GM12878 (cell line): ENCODE results near the gene GALNT17. TPM values are rescaled to one million over a fixed set of nuclear protein-coding genes. Genes with fewer than 3 reads are reported as not detected.

ENCODE experiments used
- ATAC-seq: fragments of 200-7000 bp; cut with Tn5 transposase; 3 replicates; pipeline ENCODE4 v1.9.1; 2020; ENCODE audit warnings: mild to moderate bottlenecking, moderate library complexity
- BruUV-seq: library from RNA; stranded (reverse); fragments of 400-500 nt; replicated peaks from 2 replicates; lab custom pipeline; 2021; lab: Mats Ljungman, UMichigan
- CTCF ChIA-PET: fragments of 300-600 bp; sonication (Branson Sonifier 250); formaldehyde crosslinking; extraction: SDS; loops from one replicate; lab custom pipeline; 2021; ENCODE audit warnings: inconsistent platforms; lab: Yijun Ruan, JAX
- POLR2A ChIA-PET: fragments of 350-600 bp; formaldehyde crosslinking; extraction: SDS; loops from one replicate; lab custom pipeline; 2021; ENCODE audit warnings: inconsistent platforms; lab: Charles Lee
- RAD21 ChIA-PET: fragments of 300-600 bp; sonication (Branson Sonifier 250); formaldehyde crosslinking; loops from one replicate; lab custom pipeline; 2023; ENCODE audit warnings: antibody characterized with exemption; ENCODE audit not compliant: unreplicated experiment; lab: Charles Lee
- SMC1A ChIA-PET: fragments of 300-600 bp; sonication (Branson Sonifier 250); formaldehyde crosslinking; loops from one replicate; lab custom pipeline; 2023; ENCODE audit not compliant: unreplicated experiment, uncharacterized antibody; lab: Charles Lee
- DNase-seq: peaks from one replicate; pipeline ENCODE4 v3.0.0-alpha.2; 2011; ENCODE audit warnings: low read depth, low spot score
- FAIRE-seq: peaks from 3 replicates; lab custom pipeline; 2011; peaks lifted over from hg19 to GRCh38; lab: Jason Lieb, UNC
- H2AFZ ChIP-seq: 2 replicates; pipeline ENCODE4 v1.6.0; 2011; ENCODE audit warnings: low read depth, low read length, control low read depth; ENCODE audit not compliant: control insufficient read depth
- H3K27ac ChIP-seq: 2 replicates; pipeline ENCODE4 v1.5.1; 2011; ENCODE audit warnings: control low read depth; ENCODE audit not compliant: control insufficient read depth, insufficient read depth
- H3K27me3 ChIP-seq, 2 experiments: replicated peaks in 1 of 2; 2 replicates each; pipeline versions ENCODE4 v1.6.0 to v1.6.1; 2011; ENCODE audit warnings: low read length in 1 of 2; ENCODE audit not compliant: control insufficient read depth in 2 of 2, insufficient read depth in 2 of 2
- H3K36me3 ChIP-seq, 2 experiments: 2 replicates each; pipeline ENCODE4 v1.5.1; 2011; ENCODE audit warnings: low read length in 1 of 2; ENCODE audit not compliant: control insufficient read depth in 2 of 2, insufficient read depth in 2 of 2
- H3K4me1 ChIP-seq: 2 replicates; pipeline ENCODE4 v1.6.1; 2011; ENCODE audit warnings: mild to moderate bottlenecking, low read length, moderate library complexity, mixed read lengths; ENCODE audit not compliant: control insufficient read depth, insufficient read depth
- H3K4me2 ChIP-seq: 2 replicates; pipeline ENCODE4 v1.6.0; 2011; ENCODE audit warnings: control low read depth; ENCODE audit not compliant: control insufficient read depth, insufficient read depth
- H3K4me3 ChIP-seq: fragments of 200-600 bp; sonication (generic); 2 replicates; pipeline ENCODE4 v1.5.1; 2016
- H3K79me2 ChIP-seq: 2 replicates; pipeline ENCODE4 v1.6.0; 2011; ENCODE audit warnings: low read length; ENCODE audit not compliant: control insufficient read depth, insufficient read depth
- H3K9ac ChIP-seq: 2 replicates; pipeline ENCODE4 v1.8.0; 2011; ENCODE audit warnings: low read length, control low read depth, mixed read lengths; ENCODE audit not compliant: control insufficient read depth, insufficient read depth
- H3K9me3 ChIP-seq: replicated peaks from 3 replicates; pipeline ENCODE4 v1.5.1; 2011; ENCODE audit warnings: mild to moderate bottlenecking, low read length; ENCODE audit not compliant: control insufficient read depth, insufficient read depth
- H4K20me1 ChIP-seq: 2 replicates; pipeline ENCODE4 v1.6.0; 2011; ENCODE audit not compliant: control insufficient read depth, insufficient read depth
- JUND ChIP-seq: IDR thresholded peaks from 2 replicates; pipeline ENCODE4 v1.6.1; 2012; ENCODE audit warnings: low read depth, mild to moderate bottlenecking, low read length, improper control_type of control experiment, moderate library complexity
- MTA2 ChIP-seq: fragments of 450-650 bp; IDR thresholded peaks from 2 replicates; pipeline ENCODE4 v1.6.1; 2016; ENCODE audit warnings: low read depth, mild to moderate bottlenecking, moderate library complexity
- POLR2AphosphoS5 ChIP-seq: IDR thresholded peaks from 2 replicates; pipeline ENCODE4 v1.6.1; 2011; ENCODE audit warnings: mild to moderate bottlenecking, low read length, inconsistent platforms
- TBL1XR1 ChIP-seq: IDR thresholded peaks from 2 replicates; pipeline ENCODE4 v1.6.1; 2012; ENCODE audit warnings: low read depth, low read length, improper control_type of control experiment
- ZNF384 ChIP-seq: IDR thresholded peaks from 2 replicates; pipeline ENCODE4 v1.6.1; 2012; ENCODE audit warnings: low read depth, mild to moderate bottlenecking, low read length, improper control_type of control experiment, borderline replicate concordance
- WGBS: methylation state at CpG from one replicate; pipeline ENCODE4 v1.1.6; 2016; ENCODE audit warnings: low lambda C conversion rate; ENCODE audit not compliant: insufficient replicate concordance, insufficient coverage; ENCODE audit errors: missing lambda C conversion rate; 5-methylcytosine and 5-hydroxymethylcytosine counted together
- in situ Hi-C: fragments of 300-500 bp; cut with MboI; formaldehyde crosslinking; loops from 9 replicates; pipeline ENCODE4 v1.14.3; 2018; ENCODE audit warnings: mixed read lengths
- intact Hi-C: fragments of 100-400 bp; cut with micrococcal nuclease; formaldehyde crosslinking; loops from one replicate; pipeline ENCODE4 v1.14.2; 2022; ENCODE audit not compliant: unreplicated experiment
- polyA plus RNA-seq, 11 experiments: library from polyadenylated mRNA; depleted of rRNA in 4 of 11; unstranded in 6 of 11; stranded (reverse) in 5 of 11; fragments of >200 nt; fragmentation: Nextera tagmentation in 4 of 11; fragmentation: Illumina TruSeq in 1 of 11; extraction: Ambion mirVana in 4 of 11; extraction: Trizol in 1 of 11; gene quantifications; 1 replicate in 1 of 11; 2 replicates in 10 of 11; pipeline versions ENCODE4 v1.2.1 to v1.2.3, GENCODE V29; 2011 to 2016; ENCODE audit warnings: inconsistent platforms in 2 of 11, missing spikeins in 2 of 11, low read depth in 1 of 11
- total RNA-seq, 4 experiments: library from RNA; depleted of rRNA in 3 of 4; stranded (reverse); fragments of >200 nt in 3 of 4; fragmentation: Illumina TruSeq in 1 of 4; extraction: Trizol in 1 of 4; gene quantifications; 2 replicates each; pipeline versions ENCODE4 v1.2.1 to v1.2.3, GENCODE V29; 2013 to 2021
- TF ChIP-seq, protein P1 (sequence below): fragments of 450-650 bp; conservative IDR thresholded peaks from 2 replicates; pipeline ENCODE4 v1.6.1; 2017; ENCODE audit warnings: mild to moderate bottlenecking, moderate library complexity
- TF ChIP-seq, protein P2 (sequence below): IDR thresholded peaks from 2 replicates; pipeline ENCODE4 v1.6.1; 2011; ENCODE audit warnings: mild to moderate bottlenecking, low read depth, low read length, moderate library complexity; ENCODE audit not compliant: insufficient replicate concordance
- TF ChIP-seq, protein P3 (sequence below): IDR thresholded peaks from 2 replicates; pipeline ENCODE4 v1.6.1; 2012; ENCODE audit warnings: low read length, inconsistent platforms

Gene GALNT17
- total and polyA plus RNA-seq, 10 of the 15 experiments (the other 5 are each of a cell fraction or from before 2014, with no cell fraction given): 0.12 to 0.15 TPM; not detected in 8

DNA sequence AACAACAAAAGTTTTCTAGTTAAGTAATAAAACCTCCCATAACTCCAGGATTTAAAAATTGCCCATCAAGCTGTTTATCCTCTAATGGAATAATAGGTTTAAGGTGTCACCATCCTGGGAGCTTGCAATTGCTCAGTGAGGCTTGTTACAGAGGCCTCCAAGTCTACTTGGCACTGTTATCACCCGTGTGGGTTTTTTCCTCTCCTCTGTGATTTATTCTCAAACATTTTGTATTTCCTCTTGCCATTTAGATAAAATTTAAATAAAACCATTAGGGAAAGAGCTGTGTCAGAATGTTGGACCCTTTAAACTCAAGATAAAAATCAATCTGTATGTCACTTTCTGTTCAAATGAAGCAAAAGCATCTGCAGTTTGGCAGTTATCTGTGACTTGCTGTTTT, 202.6 kb downstream of the GALNT17 start (continued):
- no peak for TF ChIP-seq POLR2AphosphoS5
- TF ChIP-seq ZNF384: no peak
- TF ChIP-seq, all 136 proteins: peak for 0

DNA sequence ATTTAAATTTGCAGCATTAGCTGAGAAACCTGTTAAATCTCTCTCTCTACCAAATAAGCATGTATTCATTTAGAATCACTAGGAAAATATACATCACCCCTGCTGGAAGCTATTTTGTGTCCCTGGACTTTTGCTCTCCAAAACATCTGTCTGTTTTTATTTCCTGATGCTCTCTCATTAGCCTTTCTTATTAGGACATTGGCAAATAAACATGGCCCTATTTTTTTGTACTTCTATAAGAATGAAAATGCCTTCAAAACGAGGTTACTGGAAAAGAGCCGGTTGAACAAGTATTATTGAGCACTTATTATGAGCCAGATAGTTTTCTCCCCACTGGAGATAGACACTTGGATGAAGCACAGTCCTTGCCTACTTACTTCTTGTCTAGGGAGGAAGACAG, 206.9 kb downstream of the GALNT17 start:
- H3K4me2 ChIP-seq: no peak overlapping the region
- no peak overlapping the region for H3K27ac ChIP-seq
- ChIA-PET POLR2A (no interaction called here), SMC1A (no interaction called here), RAD21 (no interaction called here), CTCF (no interaction called here)
- no peaks in the 10 kb centered on the region for H3K4me1 ChIP-seq
- FAIRE-seq (no peak), ATAC-seq (no peak), DNase-seq (no peak)
- H3K36me3 ChIP-seq: no peaks in the 10 kb centered on the region
- intact Hi-C loops: no loop called here
- 0% methylated on average over 2 of the region's 2 CpGs for whole genome bisulfite sequencing
- H3K9me3 ChIP-seq: no peaks in the 10 kb centered on the region; the same call in 2 of the 3 replicates
- H3K79me2 ChIP-seq: no peaks in the 10 kb centered on the region
- H3K4me3 ChIP-seq: no peak overlapping the region
- H3K9ac ChIP-seq: no peak overlapping the region
- no TSS peak for BruUV-seq
- H4K20me1 ChIP-seq: no peaks in the 10 kb centered on the region
- in situ Hi-C loops: no loop called here
- no peak for TF ChIP-seq MTA2
- TF ChIP-seq, protein P1, sequence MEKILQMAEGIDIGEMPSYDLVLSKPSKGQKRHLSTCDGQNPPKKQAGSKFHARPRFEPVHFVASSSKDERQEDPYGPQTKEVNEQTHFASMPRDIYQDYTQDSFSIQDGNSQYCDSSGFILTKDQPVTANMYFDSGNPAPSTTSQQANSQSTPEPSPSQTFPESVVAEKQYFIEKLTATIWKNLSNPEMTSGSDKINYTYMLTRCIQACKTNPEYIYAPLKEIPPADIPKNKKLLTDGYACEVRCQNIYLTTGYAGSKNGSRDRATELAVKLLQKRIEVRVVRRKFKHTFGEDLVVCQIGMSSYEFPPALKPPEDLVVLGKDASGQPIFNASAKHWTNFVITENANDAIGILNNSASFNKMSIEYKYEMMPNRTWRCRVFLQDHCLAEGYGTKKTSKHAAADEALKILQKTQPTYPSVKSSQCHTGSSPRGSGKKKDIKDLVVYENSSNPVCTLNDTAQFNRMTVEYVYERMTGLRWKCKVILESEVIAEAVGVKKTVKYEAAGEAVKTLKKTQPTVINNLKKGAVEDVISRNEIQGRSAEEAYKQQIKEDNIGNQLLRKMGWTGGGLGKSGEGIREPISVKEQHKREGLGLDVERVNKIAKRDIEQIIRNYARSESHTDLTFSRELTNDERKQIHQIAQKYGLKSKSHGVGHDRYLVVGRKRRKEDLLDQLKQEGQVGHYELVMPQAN: no peak
- TF ChIP-seq, protein P2, sequence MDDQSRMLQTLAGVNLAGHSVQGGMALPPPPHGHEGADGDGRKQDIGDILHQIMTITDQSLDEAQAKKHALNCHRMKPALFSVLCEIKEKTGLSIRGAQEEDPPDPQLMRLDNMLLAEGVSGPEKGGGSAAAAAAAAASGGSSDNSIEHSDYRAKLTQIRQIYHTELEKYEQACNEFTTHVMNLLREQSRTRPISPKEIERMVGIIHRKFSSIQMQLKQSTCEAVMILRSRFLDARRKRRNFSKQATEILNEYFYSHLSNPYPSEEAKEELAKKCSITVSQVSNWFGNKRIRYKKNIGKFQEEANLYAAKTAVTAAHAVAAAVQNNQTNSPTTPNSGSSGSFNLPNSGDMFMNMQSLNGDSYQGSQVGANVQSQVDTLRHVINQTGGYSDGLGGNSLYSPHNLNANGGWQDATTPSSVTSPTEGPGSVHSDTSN: no peak
- no peak for TF ChIP-seq TBL1XR1
- no peak for TF ChIP-seq JUND
- TF ChIP-seq, protein P3, sequence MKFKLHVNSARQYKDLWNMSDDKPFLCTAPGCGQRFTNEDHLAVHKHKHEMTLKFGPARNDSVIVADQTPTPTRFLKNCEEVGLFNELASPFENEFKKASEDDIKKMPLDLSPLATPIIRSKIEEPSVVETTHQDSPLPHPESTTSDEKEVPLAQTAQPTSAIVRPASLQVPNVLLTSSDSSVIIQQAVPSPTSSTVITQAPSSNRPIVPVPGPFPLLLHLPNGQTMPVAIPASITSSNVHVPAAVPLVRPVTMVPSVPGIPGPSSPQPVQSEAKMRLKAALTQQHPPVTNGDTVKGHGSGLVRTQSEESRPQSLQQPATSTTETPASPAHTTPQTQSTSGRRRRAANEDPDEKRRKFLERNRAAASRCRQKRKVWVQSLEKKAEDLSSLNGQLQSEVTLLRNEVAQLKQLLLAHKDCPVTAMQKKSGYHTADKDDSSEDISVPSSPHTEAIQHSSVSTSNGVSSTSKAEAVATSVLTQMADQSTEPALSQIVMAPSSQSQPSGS: no peak
- H3K27me3 ChIP-seq: no peaks in the 10 kb centered on the region
- no peak overlapping the region for H2AFZ ChIP-seq
